IPS-NIHi7 (cell line): ENCODE measurements around the gene MYL5.

Experiments used
- DNase-seq: peaks from one replicate; pipeline ENCODE4 v3.0.0; 2012; ENCODE audit warnings: mixed read lengths; ENCODE audit errors: extremely low spot score

The MYL5 gene

GRCh38 chr4:725391-726234 is 51.3 kb downstream of the MYL5 start:
- DNase-seq, result no peak

- no peak for DNase-seq
Observed at GRCh38 chr4:726235-726787, 52.0 kb downstream of the MYL5 start.

GRCh38 chr4:726838-727237 is 52.5 kb downstream of the MYL5 start:
- no peak for DNase-seq

GRCh38 chr4:727576-727975 is 53.2 kb downstream of the MYL5 start:
- no peak for DNase-seq

- DNase-seq, result no peak
Observed at GRCh38 chr4:729336-730315, 55.3 kb downstream of the MYL5 start.

GRCh38 chr4:730511-730910 is 56.2 kb downstream of the MYL5 start:
- no peak for DNase-seq

GRCh38 chr4:730946-731904 is 56.9 kb downstream of the MYL5 start:
- peak; percentile 38 for DNase-seq
